Measurements from ENCODE around the gene GAL3ST1. TPM values are rescaled to one million over a fixed set of nuclear protein-coding genes. Genes with fewer than 3 reads are reported as not detected.
A peak's percentile ranks its signal among the peaks of the same experiment; 100 is the strongest.
"Not testable (repeated sequence)": the region's sequence is repeated elsewhere in the genome, so short reads cannot be mapped to it uniquely, and the experiment has no call there.

GAL3ST1 gene
- total RNA-seq, 6 donors from 2014 or later, result 1.7 to 8.4 (median 3.5) TPM

DNA sequence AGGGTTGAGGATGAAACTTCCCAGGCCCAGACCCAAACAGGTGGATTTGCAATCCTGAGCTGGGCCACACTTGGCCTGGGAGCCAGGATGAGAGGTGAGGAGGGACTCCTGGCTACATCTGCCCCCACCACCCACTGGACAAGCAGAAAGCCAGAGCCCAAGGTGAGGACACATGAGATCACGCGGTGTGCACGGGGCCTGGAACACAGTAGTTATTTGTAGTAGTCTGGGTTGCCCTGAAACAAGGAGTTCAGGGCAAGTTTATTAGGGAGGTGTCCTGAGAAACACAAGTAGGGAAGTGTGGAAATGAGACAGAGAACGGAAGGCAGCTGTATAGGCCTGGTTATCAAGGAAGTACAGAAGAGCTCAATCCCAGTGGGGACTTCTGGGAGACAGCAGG, 27.3 kb downstream of the GAL3ST1 start:
- Histone ChIP-seq H3K27ac (no peak overlapping the region), H3K36me3 (no peaks in the 10 kb centered on the region), H3K27me3 (no peaks in the 10 kb centered on the region), H3K9me3 (no peaks in the 10 kb centered on the region), H3K4me3 (no peak overlapping the region), H3K4me1 (peaks cover 4 to 7% (median 6%) of the 10 kb centered on the region in 4 donors)
- ATAC-seq (ENCODE audit: low FRiP score in 2 of 2) (no peak), DNase-seq (no peak)
- 86 to 93% methylated on average over 4 of the region's 4 CpGs for WGBS, 2 donors
- no peak for TF ChIP-seq POLR2AphosphoS5 (IDR thresholded peaks at IDR 0.05)
- TF ChIP-seq, protein P1, sequence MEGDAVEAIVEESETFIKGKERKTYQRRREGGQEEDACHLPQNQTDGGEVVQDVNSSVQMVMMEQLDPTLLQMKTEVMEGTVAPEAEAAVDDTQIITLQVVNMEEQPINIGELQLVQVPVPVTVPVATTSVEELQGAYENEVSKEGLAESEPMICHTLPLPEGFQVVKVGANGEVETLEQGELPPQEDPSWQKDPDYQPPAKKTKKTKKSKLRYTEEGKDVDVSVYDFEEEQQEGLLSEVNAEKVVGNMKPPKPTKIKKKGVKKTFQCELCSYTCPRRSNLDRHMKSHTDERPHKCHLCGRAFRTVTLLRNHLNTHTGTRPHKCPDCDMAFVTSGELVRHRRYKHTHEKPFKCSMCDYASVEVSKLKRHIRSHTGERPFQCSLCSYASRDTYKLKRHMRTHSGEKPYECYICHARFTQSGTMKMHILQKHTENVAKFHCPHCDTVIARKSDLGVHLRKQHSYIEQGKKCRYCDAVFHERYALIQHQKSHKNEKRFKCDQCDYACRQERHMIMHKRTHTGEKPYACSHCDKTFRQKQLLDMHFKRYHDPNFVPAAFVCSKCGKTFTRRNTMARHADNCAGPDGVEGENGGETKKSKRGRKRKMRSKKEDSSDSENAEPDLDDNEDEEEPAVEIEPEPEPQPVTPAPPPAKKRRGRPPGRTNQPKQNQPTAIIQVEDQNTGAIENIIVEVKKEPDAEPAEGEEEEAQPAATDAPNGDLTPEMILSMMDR (IDR thresholded peaks at IDR 0.05), result no peak
- TF ChIP-seq POLR2A (IDR thresholded peaks at IDR 0.05), result no peak
- TF ChIP-seq EP300 (IDR thresholded peaks at IDR 0.05), result no peak

- Histone ChIP-seq H3K36me3 (no peaks in the 10 kb centered on the region), H3K4me3 (no peak within 1 kb of the TSS), H3K9me3 (no peaks in the 10 kb centered on the region), H3K4me1 (peaks cover 4 to 12% (median 6%) of the 10 kb centered on the region in 4 donors), H3K27ac (no peak within 1 kb of the TSS), H3K27me3 (no peaks in the 10 kb centered on the region)
- DNase-seq (no peak), ATAC-seq (ENCODE audit: low FRiP score in 2 of 2) (no peak)
- TF ChIP-seq, protein P1 (IDR thresholded peaks at IDR 0.05), result no peak
- TF ChIP-seq POLR2AphosphoS5 (IDR thresholded peaks at IDR 0.05) (no peak), EP300 (IDR thresholded peaks at IDR 0.05) (no peak), POLR2A (IDR thresholded peaks at IDR 0.05) (no peak)
- WGBS, 2 donors, result 80 to 94% methylated on average over 7 of the region's 7 CpGs
Observed at GRCh38 chr22:30546616-30547015, 27.8 kb downstream of the GAL3ST1 start, which contains the start of gene SEC14L6. Gene SEC14L6 (minus strand): TSS chr22:30546741. CDS start chr22:30546682, 59 bp downstream.

DNA sequence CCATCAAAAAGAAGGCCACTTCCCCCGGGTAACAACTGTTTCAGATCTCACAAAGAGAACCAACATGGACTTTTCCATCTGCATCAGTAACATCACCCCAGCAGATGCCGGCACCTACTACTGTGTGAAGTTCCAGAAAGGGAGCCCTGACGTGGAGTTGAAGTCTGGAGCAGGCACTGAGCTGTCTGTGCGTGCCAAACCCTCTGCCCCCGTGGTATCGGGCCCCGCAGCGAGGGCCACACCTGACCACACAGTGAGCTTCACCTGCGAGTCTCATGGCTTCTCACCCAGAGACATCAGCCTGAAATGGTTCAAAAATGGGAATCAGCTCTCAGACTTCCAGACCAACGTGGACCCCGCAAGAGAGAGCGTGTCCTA, 31.7 kb downstream of the GAL3ST1 start:
- DNase-seq (no peak), ATAC-seq (ENCODE audit: low FRiP score in 2 of 2) (no peak)
- H3K4me1 ChIP-seq, result peaks cover 4 to 12% (median 6%) of the 10 kb centered on the region in 4 donors
- 57 to 82% methylated on average over 3 to 12 of the region's 12 CpGs for WGBS, 2 donors
- no peaks in the 10 kb centered on the region for H3K36me3 ChIP-seq
- no peak for TF ChIP-seq POLR2AphosphoS5 (IDR thresholded peaks at IDR 0.05)
- TF ChIP-seq EP300 (IDR thresholded peaks at IDR 0.05), result no peak
- no peak for TF ChIP-seq POLR2A (IDR thresholded peaks at IDR 0.05)
- TF ChIP-seq, protein P1 (IDR thresholded peaks at IDR 0.05), result no peak
- peak overlapping the region in 1 of 4 donors; percentile 52 for H3K27ac ChIP-seq
- peaks cover 0 to 4% (median 0%) of the 10 kb centered on the region in 4 donors for H3K27me3 ChIP-seq
- H3K9me3 ChIP-seq, result no peaks in the 10 kb centered on the region
- peak overlapping the region in 3 of 4 donors; percentile 46 to 55 (median 53) for H3K4me3 ChIP-seq

GRCh38 chr22:30541961-30542810, 32.3 kb downstream of the GAL3ST1 start:
- peak; percentile 30 to 87 for DNase-seq
- no peaks in the 10 kb centered on the region for H3K9me3 ChIP-seq
- 9 to 10% methylated on average over 29 to 62 of the region's 64 CpGs for WGBS, 2 donors
- H3K27me3 ChIP-seq, result peaks cover 0 to 4% (median 0%) of the 10 kb centered on the region in 4 donors
- peaks cover 4 to 12% (median 6%) of the 10 kb centered on the region in 4 donors for H3K4me1 ChIP-seq
- H3K27ac ChIP-seq, result peak overlapping the region in 2 of 4 donors; percentile 52 to 65
- TF ChIP-seq POLR2A (IDR thresholded peaks at IDR 0.05) (peak in 1 of 4 donors; percentile 22), EP300 (IDR thresholded peaks at IDR 0.05) (no peak), POLR2AphosphoS5 (IDR thresholded peaks at IDR 0.05) (no peak)
- TF ChIP-seq, protein P1 (IDR thresholded peaks at IDR 0.05), result no peak
- peak; percentile 27 to 55 for ATAC-seq (ENCODE audit: low FRiP score in 2 of 2)
- H3K4me3 ChIP-seq, result peak overlapping the region in 3 of 4 donors; percentile 46 to 55 (median 53)
- H3K36me3 ChIP-seq, result no peaks in the 10 kb centered on the region

DNA sequence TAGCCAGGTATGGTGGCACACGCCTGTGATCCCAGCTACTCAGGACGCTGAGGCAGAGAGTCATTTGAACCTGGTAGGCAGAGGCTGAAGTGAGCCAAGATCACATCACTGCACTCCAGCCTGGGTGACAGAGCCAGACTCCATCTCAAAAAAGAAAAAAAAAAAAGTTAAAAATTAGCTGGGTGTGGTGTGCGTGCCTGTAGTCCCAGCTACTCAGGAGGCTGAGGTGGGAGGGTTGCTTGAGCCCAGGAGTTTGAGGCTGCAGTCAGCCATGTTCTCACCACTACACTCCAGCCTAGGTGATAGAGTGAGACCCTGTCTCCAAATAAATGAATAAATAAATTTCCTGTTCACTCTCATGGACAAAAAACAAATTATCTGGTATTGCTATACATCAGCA, 33.0 kb downstream of the GAL3ST1 start:
- 74 to 90% methylated on average over 3 of the region's 3 CpGs for WGBS, 2 donors
- not testable (repeated sequence) for ATAC-seq (ENCODE audit: low FRiP score in 2 of 2); H3K9me3 ChIP-seq; DNase-seq; H3K36me3 ChIP-seq; H3K27me3 ChIP-seq
- H3K27ac ChIP-seq, result peak overlapping the region in 1 of 4 donors; percentile 52
- peaks cover 4 to 12% (median 6%) of the 10 kb centered on the region in 4 donors for H3K4me1 ChIP-seq
- peak overlapping the region in 3 of 4 donors; percentile 46 to 55 (median 53) for H3K4me3 ChIP-seq
